ENCODE measurements around the gene MFAP3. TPM values are rescaled to one million over a fixed set of nuclear protein-coding genes. Genes with fewer than 3 reads are reported as not detected.

The MFAP3 gene
- total and polyA plus RNA-seq, 2 of the 13 experiments (the other 11 are each of a cell fraction or from before 2014, with no cell fraction given), result 12.1 to 28.3 TPM

DNA sequence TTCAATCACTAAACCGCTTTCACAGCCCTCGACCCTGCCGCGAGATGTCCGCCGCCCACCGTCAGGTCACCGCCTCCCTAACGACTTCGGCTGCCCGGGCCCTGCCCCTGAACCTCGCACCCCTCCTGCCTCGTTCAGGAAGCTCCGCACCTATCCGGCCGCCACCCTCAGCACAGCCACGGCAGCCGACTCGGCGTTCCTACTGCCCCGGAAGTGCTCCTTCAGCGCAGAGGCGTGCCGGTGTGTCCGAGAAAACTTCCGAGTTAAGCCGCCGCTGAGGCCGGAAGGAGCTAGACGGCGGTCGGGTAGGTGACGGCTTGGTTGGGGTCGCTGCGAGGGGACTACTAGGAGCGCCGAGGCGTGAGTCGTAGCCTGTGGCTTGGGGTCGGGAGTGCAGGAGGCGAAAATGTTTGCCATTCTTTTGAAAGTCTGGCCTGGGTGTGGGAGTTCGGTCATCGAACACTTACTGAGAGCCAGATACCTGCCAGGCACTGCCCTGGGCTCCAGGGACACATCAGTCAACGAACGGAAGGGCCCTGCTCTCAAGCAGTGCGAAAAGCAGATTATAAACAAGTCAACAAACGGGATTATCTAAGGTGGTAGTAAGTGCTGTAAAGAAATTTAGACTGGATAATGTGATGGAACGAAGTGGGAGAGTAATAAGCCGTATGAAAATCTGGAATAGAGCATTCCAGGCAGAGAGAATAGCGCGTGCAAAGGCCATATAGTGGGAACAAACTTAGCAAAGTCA is at the start of gene MFAP3, which contains the start of gene FAM114A2 (continued):
- TF ChIP-seq, protein P1, sequence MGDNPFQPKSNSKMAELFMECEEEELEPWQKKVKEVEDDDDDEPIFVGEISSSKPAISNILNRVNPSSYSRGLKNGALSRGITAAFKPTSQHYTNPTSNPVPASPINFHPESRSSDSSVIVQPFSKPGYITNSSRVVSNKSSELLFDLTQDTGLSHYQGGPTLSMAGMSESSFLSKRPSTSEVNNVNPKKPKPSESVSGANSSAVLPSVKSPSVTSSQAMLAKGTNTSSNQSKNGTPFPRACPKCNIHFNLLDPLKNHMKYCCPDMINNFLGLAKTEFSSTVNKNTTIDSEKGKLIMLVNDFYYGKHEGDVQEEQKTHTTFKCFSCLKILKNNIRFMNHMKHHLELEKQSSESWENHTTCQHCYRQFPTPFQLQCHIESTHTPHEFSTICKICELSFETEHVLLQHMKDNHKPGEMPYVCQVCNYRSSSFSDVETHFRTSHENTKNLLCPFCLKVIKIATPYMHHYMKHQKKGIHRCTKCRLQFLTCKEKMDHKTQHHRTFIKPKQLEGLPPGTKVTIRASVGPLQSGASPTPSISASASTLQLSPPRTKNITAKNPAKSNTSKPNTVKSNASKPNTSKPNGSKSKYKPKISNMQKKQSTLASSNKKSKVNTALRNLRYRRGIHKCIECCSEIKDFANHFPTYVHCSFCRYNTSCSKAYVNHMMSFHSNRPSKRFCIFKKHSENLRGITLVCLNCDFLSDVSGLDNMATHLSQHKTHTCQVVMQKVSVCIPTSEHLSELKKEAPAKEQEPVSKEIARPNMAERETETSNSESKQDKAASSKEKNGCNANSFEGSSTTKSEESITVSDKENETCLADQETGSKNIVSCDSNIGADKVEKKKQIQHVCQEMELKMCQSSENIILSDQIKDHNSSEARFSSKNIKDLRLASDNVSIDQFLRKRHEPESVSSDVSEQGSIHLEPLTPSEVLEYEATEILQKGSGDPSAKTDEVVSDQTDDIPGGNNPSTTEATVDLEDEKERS (CRISPR knock-in tag; IDR thresholded peaks at IDR 0.05), result peak; percentile 86
- TF ChIP-seq ZNF782 (CRISPR knock-in tag; IDR thresholded peaks at IDR 0.05; ENCODE audit: borderline replicate concordance) (no peak; the same call in 1 of the 2 replicates), DPF2 (CRISPR knock-in tag; IDR thresholded peaks at IDR 0.05; ENCODE audit: borderline replicate concordance, low read depth) (0 out of 2 replicates have a peak, but pooled peaks have one; percentile 18), ZNF329 (CRISPR knock-in tag; IDR thresholded peaks at IDR 0.05; ENCODE audit: low read depth) (peak; percentile 66; the same call in 1 of the 2 replicates), CBX2 (IDR thresholded peaks at IDR 0.05; ENCODE audit: low read depth, low read length) (no peak), CBX2 (CRISPR knock-in tag; IDR thresholded peaks at IDR 0.05; ENCODE audit: low read depth) (no peak), MAFF (IDR thresholded peaks at IDR 0.05; ENCODE audit: low read depth, low read length) (peak; percentile 23; the same call in 1 of the 2 replicates), ZNF569 (CRISPR knock-in tag; IDR thresholded peaks at IDR 0.05; ENCODE audit: borderline replicate concordance) (no peak), U2AF1 (optimal IDR thresholded peaks at IDR 0.05; ENCODE audit: low read depth, low read length) (no peak), STAG1 (CRISPR knock-in tag; IDR thresholded peaks at IDR 0.05) (no peak), ZNF543 (CRISPR knock-in tag; IDR thresholded peaks at IDR 0.05) (peak; percentile 74), SAP130 (CRISPR knock-in tag; IDR thresholded peaks at IDR 0.05; ENCODE audit: low read depth) (peak; percentile 98), TP53 (CRISPR knock-in tag; conservative IDR thresholded peaks at IDR 0.05) (0 out of 2 replicates have a peak, but pooled peaks have one; percentile 63)
- TF ChIP-seq, protein P2, sequence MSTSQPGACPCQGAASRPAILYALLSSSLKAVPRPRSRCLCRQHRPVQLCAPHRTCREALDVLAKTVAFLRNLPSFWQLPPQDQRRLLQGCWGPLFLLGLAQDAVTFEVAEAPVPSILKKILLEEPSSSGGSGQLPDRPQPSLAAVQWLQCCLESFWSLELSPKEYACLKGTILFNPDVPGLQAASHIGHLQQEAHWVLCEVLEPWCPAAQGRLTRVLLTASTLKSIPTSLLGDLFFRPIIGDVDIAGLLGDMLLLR (CRISPR knock-in tag; IDR thresholded peaks at IDR 0.05), result peak; percentile 66; the same call in 1 of the 2 replicates
- TF ChIP-seq, protein P3, sequence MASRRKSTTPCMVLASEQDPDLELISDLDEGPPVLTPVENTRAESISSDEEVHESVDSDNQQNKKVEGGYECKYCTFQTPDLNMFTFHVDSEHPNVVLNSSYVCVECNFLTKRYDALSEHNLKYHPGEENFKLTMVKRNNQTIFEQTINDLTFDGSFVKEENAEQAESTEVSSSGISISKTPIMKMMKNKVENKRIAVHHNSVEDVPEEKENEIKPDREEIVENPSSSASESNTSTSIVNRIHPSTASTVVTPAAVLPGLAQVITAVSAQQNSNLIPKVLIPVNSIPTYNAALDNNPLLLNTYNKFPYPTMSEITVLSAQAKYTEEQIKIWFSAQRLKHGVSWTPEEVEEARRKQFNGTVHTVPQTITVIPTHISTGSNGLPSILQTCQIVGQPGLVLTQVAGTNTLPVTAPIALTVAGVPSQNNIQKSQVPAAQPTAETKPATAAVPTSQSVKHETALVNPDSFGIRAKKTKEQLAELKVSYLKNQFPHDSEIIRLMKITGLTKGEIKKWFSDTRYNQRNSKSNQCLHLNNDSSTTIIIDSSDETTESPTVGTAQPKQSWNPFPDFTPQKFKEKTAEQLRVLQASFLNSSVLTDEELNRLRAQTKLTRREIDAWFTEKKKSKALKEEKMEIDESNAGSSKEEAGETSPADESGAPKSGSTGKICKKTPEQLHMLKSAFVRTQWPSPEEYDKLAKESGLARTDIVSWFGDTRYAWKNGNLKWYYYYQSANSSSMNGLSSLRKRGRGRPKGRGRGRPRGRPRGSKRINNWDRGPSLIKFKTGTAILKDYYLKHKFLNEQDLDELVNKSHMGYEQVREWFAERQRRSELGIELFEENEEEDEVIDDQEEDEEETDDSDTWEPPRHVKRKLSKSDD (CRISPR knock-in tag; IDR thresholded peaks at IDR 0.05; ENCODE audit: low read depth), result peak; percentile 89
- TF ChIP-seq, protein P4, sequence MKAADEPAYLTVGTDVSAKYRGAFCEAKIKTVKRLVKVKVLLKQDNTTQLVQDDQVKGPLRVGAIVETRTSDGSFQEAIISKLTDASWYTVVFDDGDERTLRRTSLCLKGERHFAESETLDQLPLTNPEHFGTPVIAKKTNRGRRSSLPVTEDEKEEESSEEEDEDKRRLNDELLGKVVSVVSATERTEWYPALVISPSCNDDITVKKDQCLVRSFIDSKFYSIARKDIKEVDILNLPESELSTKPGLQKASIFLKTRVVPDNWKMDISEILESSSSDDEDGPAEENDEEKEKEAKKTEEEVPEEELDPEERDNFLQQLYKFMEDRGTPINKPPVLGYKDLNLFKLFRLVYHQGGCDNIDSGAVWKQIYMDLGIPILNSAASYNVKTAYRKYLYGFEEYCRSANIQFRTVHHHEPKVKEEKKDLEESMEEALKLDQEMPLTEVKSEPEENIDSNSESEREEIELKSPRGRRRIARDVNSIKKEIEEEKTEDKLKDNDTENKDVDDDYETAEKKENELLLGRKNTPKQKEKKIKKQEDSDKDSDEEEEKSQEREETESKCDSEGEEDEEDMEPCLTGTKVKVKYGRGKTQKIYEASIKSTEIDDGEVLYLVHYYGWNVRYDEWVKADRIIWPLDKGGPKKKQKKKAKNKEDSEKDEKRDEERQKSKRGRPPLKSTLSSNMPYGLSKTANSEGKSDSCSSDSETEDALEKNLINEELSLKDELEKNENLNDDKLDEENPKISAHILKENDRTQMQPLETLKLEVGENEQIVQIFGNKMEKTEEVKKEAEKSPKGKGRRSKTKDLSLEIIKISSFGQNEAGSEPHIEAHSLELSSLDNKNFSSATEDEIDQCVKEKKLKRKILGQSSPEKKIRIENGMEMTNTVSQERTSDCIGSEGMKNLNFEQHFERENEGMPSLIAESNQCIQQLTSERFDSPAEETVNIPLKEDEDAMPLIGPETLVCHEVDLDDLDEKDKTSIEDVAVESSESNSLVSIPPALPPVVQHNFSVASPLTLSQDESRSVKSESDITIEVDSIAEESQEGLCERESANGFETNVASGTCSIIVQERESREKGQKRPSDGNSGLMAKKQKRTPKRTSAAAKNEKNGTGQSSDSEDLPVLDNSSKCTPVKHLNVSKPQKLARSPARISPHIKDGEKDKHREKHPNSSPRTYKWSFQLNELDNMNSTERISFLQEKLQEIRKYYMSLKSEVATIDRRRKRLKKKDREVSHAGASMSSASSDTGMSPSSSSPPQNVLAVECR (CRISPR knock-in tag; IDR thresholded peaks at IDR 0.05; ENCODE audit: borderline replicate concordance), result peak; percentile 97
- TF ChIP-seq, protein P5, sequence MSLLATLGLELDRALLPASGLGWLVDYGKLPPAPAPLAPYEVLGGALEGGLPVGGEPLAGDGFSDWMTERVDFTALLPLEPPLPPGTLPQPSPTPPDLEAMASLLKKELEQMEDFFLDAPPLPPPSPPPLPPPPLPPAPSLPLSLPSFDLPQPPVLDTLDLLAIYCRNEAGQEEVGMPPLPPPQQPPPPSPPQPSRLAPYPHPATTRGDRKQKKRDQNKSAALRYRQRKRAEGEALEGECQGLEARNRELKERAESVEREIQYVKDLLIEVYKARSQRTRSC (CRISPR knock-in tag; IDR thresholded peaks at IDR 0.05; ENCODE audit: low read depth), result 0 out of 2 replicates have a peak, but pooled peaks have one; percentile 84
